Measurements from ENCODE around the gene RCAN1. TPM values are rescaled to one million over a fixed set of nuclear protein-coding genes. Genes with fewer than 3 reads are reported as not detected.

RCAN1 gene
- total RNA-seq, 4 donors from 2014 or later: 32.1 to 58.6 (median 42.2) TPM

- peak overlapping the region in 1 of 4 donors; percentile 37 for H3K27ac ChIP-seq
- WGBS, 2 donors (ENCODE audit: low coverage in 1 of 2): 33 to 77% methylated on average over 1 to 4 of the region's 4 CpGs
- H3K4me1 ChIP-seq: no peaks in the 10 kb centered on the region
- ATAC-seq: no peak
- TF ChIP-seq POLR2AphosphoS5 (IDR thresholded peaks at IDR 0.05) (no peak), CTCF (IDR thresholded peaks at IDR 0.05) (no peak), EP300 (IDR thresholded peaks at IDR 0.05) (no peak), POLR2A (IDR thresholded peaks at IDR 0.05) (no peak)
- H3K4me3 ChIP-seq: no peak overlapping the region
- no peaks in the 10 kb centered on the region for H3K9me3 ChIP-seq
- H3K36me3 ChIP-seq: no peaks in the 10 kb centered on the region
- H3K27me3 ChIP-seq: no peaks in the 10 kb centered on the region
Measured at GRCh38 chr21:34623516-34623915, 8.6 kb upstream of the RCAN1 start.

- no peak for ATAC-seq
- TF ChIP-seq EP300 (IDR thresholded peaks at IDR 0.05) (no peak), POLR2A (IDR thresholded peaks at IDR 0.05) (no peak), POLR2AphosphoS5 (IDR thresholded peaks at IDR 0.05) (no peak), CTCF (IDR thresholded peaks at IDR 0.05) (no peak)
- WGBS, 2 donors (ENCODE audit: low coverage in 1 of 2): 83 to 87% methylated on average over 3 of the region's 4 CpGs
- Histone ChIP-seq H3K36me3 (no peaks in the 10 kb centered on the region), H3K27ac (no peak overlapping the region), H3K4me1 (no peaks in the 10 kb centered on the region), H3K27me3 (no peaks in the 10 kb centered on the region), H3K4me3 (no peak overlapping the region), H3K9me3 (no peaks in the 10 kb centered on the region)
Measured at GRCh38 chr21:34621434-34622350, 6.8 kb upstream of the RCAN1 start.

- no peaks in the 10 kb centered on the region for H3K36me3 ChIP-seq
- H3K4me1 ChIP-seq: peaks cover 0 to 10% (median 0%) of the 10 kb centered on the region in 3 donors
- TF ChIP-seq POLR2A (IDR thresholded peaks at IDR 0.05) (no peak), EP300 (IDR thresholded peaks at IDR 0.05) (no peak), CTCF (IDR thresholded peaks at IDR 0.05) (no peak), POLR2AphosphoS5 (IDR thresholded peaks at IDR 0.05) (no peak)
- H3K27me3 ChIP-seq: no peaks in the 10 kb centered on the region
- no peak overlapping the region for H3K27ac ChIP-seq
- H3K9me3 ChIP-seq: no peaks in the 10 kb centered on the region
- WGBS, 2 donors (ENCODE audit: low coverage in 1 of 2): 81 to 83% methylated on average over 3 to 6 of the region's 8 CpGs
- H3K4me3 ChIP-seq: no peak overlapping the region
- no peak for ATAC-seq
Measured at GRCh38 chr21:34619841-34620665, 5.1 kb upstream of the RCAN1 start.

GRCh38 chr21:34618941-34619340 is 4.0 kb upstream of the RCAN1 start:
- TF ChIP-seq POLR2AphosphoS5 (IDR thresholded peaks at IDR 0.05): no peak
- TF ChIP-seq POLR2A (IDR thresholded peaks at IDR 0.05): no peak
- no peak for TF ChIP-seq CTCF (IDR thresholded peaks at IDR 0.05)
- TF ChIP-seq EP300 (IDR thresholded peaks at IDR 0.05): no peak
- Histone ChIP-seq H3K27me3 (no peaks in the 10 kb centered on the region), H3K27ac (no peak overlapping the region), H3K9me3 (no peaks in the 10 kb centered on the region), H3K4me1 (peaks cover 0 to 14% (median 0%) of the 10 kb centered on the region in 3 donors), H3K4me3 (no peak overlapping the region), H3K36me3 (no peaks in the 10 kb centered on the region)
- no peak for ATAC-seq
- 29 to 60% methylated on average over 1 of the region's 1 CpG for WGBS, 2 donors (ENCODE audit: low coverage in 1 of 2)
